WTC11 (cell line): ENCODE results near the gene ANGEL1.

Experiments used
- ATF2 ChIP-seq: sonication (generic); formaldehyde crosslinking; IDR thresholded peaks from 2 replicates; pipeline ENCODE4 v1.8.1; 2022; ENCODE audit warnings: low read depth, missing genetic modification reagents, borderline replicate concordance
- CTCF ChIP-seq: fragments of 200-600 bp; IDR thresholded peaks from 2 replicates; pipeline ENCODE4 v1.8.0; 2022; ENCODE audit warnings: antibody characterized with exemption
- ELF4 ChIP-seq: sonication (generic); formaldehyde crosslinking; IDR thresholded peaks from 2 replicates; pipeline ENCODE4 v1.8.1; 2022; ENCODE audit warnings: low read depth, mild to moderate bottlenecking, moderate library complexity, missing genetic modification reagents
- ESRRA ChIP-seq: sonication (generic); formaldehyde crosslinking; IDR thresholded peaks from 2 replicates; pipeline ENCODE4 v1.8.1; 2022; ENCODE audit warnings: mild to moderate bottlenecking, missing genetic modification reagents, borderline replicate concordance
- FOXK1 ChIP-seq: sonication (generic); formaldehyde crosslinking; IDR thresholded peaks from 2 replicates; pipeline ENCODE4 v1.8.0; 2022; ENCODE audit warnings: mild to moderate bottlenecking, moderate library complexity, missing genetic modification reagents
- GABPB1 ChIP-seq: sonication (generic); formaldehyde crosslinking; IDR thresholded peaks from 2 replicates; pipeline ENCODE4 v1.8.1; 2023; ENCODE audit warnings: mild to moderate bottlenecking, missing genetic modification reagents
- MAX ChIP-seq: sonication (generic); formaldehyde crosslinking; IDR thresholded peaks from 2 replicates; pipeline ENCODE4 v1.8.0; 2022; ENCODE audit warnings: mild to moderate bottlenecking, missing genetic modification reagents
- NFYB ChIP-seq: sonication (generic); formaldehyde crosslinking; conservative IDR thresholded peaks from 2 replicates; pipeline ENCODE4 v1.8.0; 2022; ENCODE audit warnings: low read depth, missing genetic modification reagents
- PRRX2 ChIP-seq: fragments of 250-450 bp; sonication (Bioruptor Pico); IDR thresholded peaks from 2 replicates; pipeline ENCODE4 v1.8.0; 2021; ENCODE audit warnings: mild to moderate bottlenecking
- SMAD4 ChIP-seq: sonication (generic); formaldehyde crosslinking; IDR thresholded peaks from 2 replicates; pipeline ENCODE4 v1.8.0; 2022; ENCODE audit warnings: mild to moderate bottlenecking, missing genetic modification reagents
- TP53 ChIP-seq: sonication (generic); formaldehyde crosslinking; IDR thresholded peaks from 2 replicates; pipeline ENCODE4 v1.8.1; 2023; ENCODE audit warnings: mild to moderate bottlenecking, missing genetic modification reagents
- ZNF416 ChIP-seq: fragments of 250-450 bp; sonication (Bioruptor Pico); IDR thresholded peaks from 2 replicates; pipeline ENCODE4 v1.9.0; 2021; ENCODE audit warnings: mild to moderate bottlenecking, inconsistent platforms

- TF ChIP-seq ESRRA (CRISPR knock-in tag) (no peak), CTCF (peak; percentile 77), MAX (CRISPR knock-in tag) (0 out of 2 replicates have a peak, but pooled peaks have one; percentile 22), SMAD4 (no peak), TP53 (CRISPR knock-in tag) (no peak), NFYB (CRISPR knock-in tag) (no peak), FOXK1 (CRISPR knock-in tag) (no peak), PRRX2 (no peak), GABPB1 (CRISPR knock-in tag) (no peak), ATF2 (CRISPR knock-in tag) (no peak), ELF4 (CRISPR knock-in tag) (no peak), ZNF416 (CRISPR knock-in tag) (no peak)
Measured at GRCh38 chr14:76784881-76785280, 27.8 kb downstream of the ANGEL1 start.
